GM23248 (cell line): ENCODE data around the gene TRAPPC12. TPM values are rescaled to one million over a fixed set of nuclear protein-coding genes. Genes with fewer than 3 reads are reported as not detected.
"Not testable (repeated sequence)": the region's sequence is repeated elsewhere in the genome, so short reads cannot be mapped to it uniquely, and the experiment has no call there.

Experiments
- DNase-seq: peaks from one replicate; pipeline ENCODE4 v3.0.0-alpha.2; 2015
- H2AFZ ChIP-seq: fragments of 200-600 bp; sonication (generic); 2 replicates; pipeline ENCODE4 v1.6.1; 2016; ENCODE audit warnings: antibody characterized with exemption
- H3F3A ChIP-seq: fragments of 200-600 bp; sonication (generic); 2 replicates; pipeline ENCODE4 v1.6.1; 2016; ENCODE audit warnings: mild to moderate bottlenecking, antibody characterized with exemption, mixed run types; ENCODE audit not compliant: insufficient read depth
- H3K27ac ChIP-seq: fragments of 200-600 bp; sonication (generic); 2 replicates; pipeline ENCODE4 v1.5.1; 2016; ENCODE audit warnings: mild to moderate bottlenecking
- H3K27me3 ChIP-seq: fragments of 200-600 bp; sonication (generic); replicated peaks from 2 replicates; pipeline ENCODE4 v1.6.1; 2016; ENCODE audit warnings: mild to moderate bottlenecking; ENCODE audit not compliant: insufficient read depth
- H3K36me3 ChIP-seq: fragments of 200-600 bp; sonication (generic); 2 replicates; pipeline ENCODE4 v1.6.1; 2016; ENCODE audit warnings: low read depth, mild to moderate bottlenecking
- H3K4me1 ChIP-seq: fragments of 200-600 bp; sonication (generic); 2 replicates; pipeline ENCODE4 v1.6.1; 2016; ENCODE audit warnings: mild to moderate bottlenecking; ENCODE audit not compliant: insufficient read depth
- H3K4me2 ChIP-seq: fragments of 200-600 bp; sonication (generic); one replicate; pipeline ENCODE4 v1.6.1; 2016; ENCODE audit warnings: mild to moderate bottlenecking; ENCODE audit not compliant: unreplicated experiment
- H3K4me3 ChIP-seq: fragments of 200-600 bp; sonication (generic); 2 replicates; pipeline ENCODE4 v1.5.1; 2016; ENCODE audit warnings: mild to moderate bottlenecking
- H3K79me2 ChIP-seq: fragments of 200-600 bp; sonication (generic); 2 replicates; pipeline ENCODE4 v1.6.1; 2016; ENCODE audit warnings: mild to moderate bottlenecking; ENCODE audit not compliant: insufficient read depth
- H3K9ac ChIP-seq: fragments of 200-600 bp; sonication (generic); 2 replicates; pipeline ENCODE4 v1.6.1; 2016; ENCODE audit warnings: mild to moderate bottlenecking
- H3K9me2 ChIP-seq: fragments of 200-600 bp; sonication (generic); 2 replicates; pipeline ENCODE4 v1.6.1; 2016; ENCODE audit warnings: mixed run types, mild to moderate bottlenecking, moderate library complexity; ENCODE audit not compliant: insufficient read depth
- H3K9me3 ChIP-seq: fragments of 200-600 bp; sonication (generic); one replicate; pipeline ENCODE4 v1.6.1; 2017; ENCODE audit warnings: low read depth
- H4K20me1 ChIP-seq: fragments of 200-600 bp; sonication (generic); 2 replicates; pipeline ENCODE4 v1.6.0; 2016; ENCODE audit not compliant: insufficient read depth
- EZH2 ChIP-seq: fragments of 200-600 bp; sonication (generic); IDR thresholded peaks from 2 replicates; pipeline ENCODE4 v1.6.1; 2018; ENCODE audit warnings: antibody characterized with exemption, mild to moderate bottlenecking; ENCODE audit not compliant: insufficient read depth, poor library complexity, severe bottlenecking
- EZH2phosphoT487 ChIP-seq: fragments of 200-600 bp; sonication (generic); IDR thresholded peaks from 2 replicates; pipeline ENCODE4 v1.6.1; 2018; ENCODE audit warnings: antibody characterized with exemption, moderate library complexity, mild to moderate bottlenecking, low read depth; ENCODE audit not compliant: insufficient read depth
- WGBS, 2 experiments: methylation state at CpG; one replicate each; pipeline ENCODE4 v1.1.6; 2015 to 2017; ENCODE audit warnings: low lambda C conversion rate in 2 of 2, low coverage in 1 of 2; ENCODE audit errors: missing lambda C conversion rate in 2 of 2; 5-methylcytosine and 5-hydroxymethylcytosine counted together
- in situ Hi-C: fragments of 300-500 bp; cut with MboI; formaldehyde crosslinking; loops from 2 replicates; pipeline ENCODE4 v1.15.0; 2020
- polyA plus RNA-seq: library from polyadenylated mRNA; unstranded; fragments of >200 nt; fragmentation: Nextera tagmentation; extraction: Ambion mirVana; gene quantifications from 2 replicates; pipeline ENCODE4 v1.2.1, GENCODE V29; 2016
- total RNA-seq: library from RNA; depleted of rRNA; stranded (reverse); fragments of >200 nt; shearing (Covaris generic); gene quantifications from 2 replicates; pipeline ENCODE4 v1.2.3, GENCODE V29; 2014

TRAPPC12 gene
- total and polyA plus RNA-seq, 2 experiments from 2014 or later = 29.3 to 48.1 TPM

- H2AFZ ChIP-seq = no peak overlapping the region
- no peaks in the 10 kb centered on the region for H3K9me2 ChIP-seq
- H3K9me3 ChIP-seq = no peaks in the 10 kb centered on the region
- H3K4me2 ChIP-seq = no peak overlapping the region
- H3K4me1 ChIP-seq = no peaks in the 10 kb centered on the region
- peaks cover 19% of the 10 kb centered on the region for H3K36me3 ChIP-seq
- 0 out of 2 replicates have a peak, but pooled peaks cover 3% of the 10 kb centered on the region for H3F3A ChIP-seq
- H4K20me1 ChIP-seq = no peaks in the 10 kb centered on the region
- in situ Hi-C loops = no loop called here
- no peak for DNase-seq
- H3K4me3 ChIP-seq = no peak overlapping the region
- no peak overlapping the region for H3K27ac ChIP-seq
- TF ChIP-seq EZH2 (no peak), EZH2phosphoT487 (no peak)
- no peaks in the 10 kb centered on the region for H3K79me2 ChIP-seq
- no peak overlapping the region for H3K9ac ChIP-seq
- no peaks in the 10 kb centered on the region for H3K27me3 ChIP-seq
- WGBS, 2 experiments = 97% methylated on average over 13 of the region's 13 CpGs
These were observed 115.6 kb downstream of the TRAPPC12 start for GRCh38 chr2:3494984-3495666.

- H3K4me1 ChIP-seq, H4K20me1 ChIP-seq, H3K4me2 ChIP-seq, H3K9me3 ChIP-seq, H3K27ac ChIP-seq, H3K4me3 ChIP-seq, H3K9me2 ChIP-seq, DNase-seq, in situ Hi-C loops, H3K9ac ChIP-seq, H3F3A ChIP-seq, H3K79me2 ChIP-seq, H3K27me3 ChIP-seq, H2AFZ ChIP-seq: not testable (repeated sequence)
- 96 to 97% methylated on average over 15 of the region's 15 CpGs for WGBS, 2 experiments
- peaks cover 19% of the 10 kb centered on the region for H3K36me3 ChIP-seq
These were observed 117.2 kb downstream of the TRAPPC12 start for GRCh38 chr2:3496708-3497080.

GRCh38 chr2:3498783-3499394 lies 119.4 kb downstream of the TRAPPC12 start:
- 92 to 93% methylated on average over 18 of the region's 18 CpGs for WGBS, 2 experiments
- TF ChIP-seq EZH2phosphoT487 (no peak), EZH2 (no peak)
- Histone ChIP-seq H2AFZ (no peak overlapping the region), H3K79me2 (0 out of 2 replicates have a peak, but pooled peaks cover 5% of the 10 kb centered on the region), H3F3A (no peaks in the 10 kb centered on the region), H3K9me2 (no peaks in the 10 kb centered on the region), H3K4me3 (no peak overlapping the region), H3K27me3 (no peaks in the 10 kb centered on the region), H3K9ac (no peak overlapping the region), H3K27ac (no peak overlapping the region), H3K4me2 (no peak overlapping the region), H4K20me1 (no peaks in the 10 kb centered on the region), H3K4me1 (no peaks in the 10 kb centered on the region), H3K9me3 (no peaks in the 10 kb centered on the region), H3K36me3 (peaks cover 19% of the 10 kb centered on the region)
- DNase-seq = no peak
- in situ Hi-C loops = no loop called here

GRCh38 chr2:3500326-3500899 lies 120.9 kb downstream of the TRAPPC12 start:
- WGBS, 2 experiments = 97 to 98% methylated on average over 28 to 34 of the region's 34 CpGs
- Histone ChIP-seq H3K9me3 (no peaks in the 10 kb centered on the region), H3K27me3 (no peaks in the 10 kb centered on the region), H3K4me3 (no peak overlapping the region), H3K4me2 (no peak overlapping the region), H3K9me2 (no peaks in the 10 kb centered on the region), H3K79me2 (peaks cover 19% of the 10 kb centered on the region), H3K36me3 (peaks cover 32% of the 10 kb centered on the region), H3K4me1 (no peaks in the 10 kb centered on the region), H3K9ac (no peak overlapping the region), H3K27ac (no peak overlapping the region), H2AFZ (no peak overlapping the region), H3F3A (no peaks in the 10 kb centered on the region), H4K20me1 (no peaks in the 10 kb centered on the region)
- in situ Hi-C loops = no loop called here
- DNase-seq = no peak
- TF ChIP-seq EZH2 (no peak), EZH2phosphoT487 (no peak)
